HG03045 (cell line): Measurements from ENCODE around the gene TRIM31.
"Not testable (repeated sequence)": the region's sequence is repeated elsewhere in the genome, so short reads cannot be mapped to it uniquely, and the experiment has no call there.

Experiments used
- ATAC-seq: cut with Tn5 transposase; IDR thresholded peaks from one replicate; pipeline ENCODE4 v1.9.1; 2021; ENCODE audit warnings: mild to moderate bottlenecking, moderate library complexity; ENCODE audit not compliant: unreplicated experiment

The TRIM31 gene

DNA sequence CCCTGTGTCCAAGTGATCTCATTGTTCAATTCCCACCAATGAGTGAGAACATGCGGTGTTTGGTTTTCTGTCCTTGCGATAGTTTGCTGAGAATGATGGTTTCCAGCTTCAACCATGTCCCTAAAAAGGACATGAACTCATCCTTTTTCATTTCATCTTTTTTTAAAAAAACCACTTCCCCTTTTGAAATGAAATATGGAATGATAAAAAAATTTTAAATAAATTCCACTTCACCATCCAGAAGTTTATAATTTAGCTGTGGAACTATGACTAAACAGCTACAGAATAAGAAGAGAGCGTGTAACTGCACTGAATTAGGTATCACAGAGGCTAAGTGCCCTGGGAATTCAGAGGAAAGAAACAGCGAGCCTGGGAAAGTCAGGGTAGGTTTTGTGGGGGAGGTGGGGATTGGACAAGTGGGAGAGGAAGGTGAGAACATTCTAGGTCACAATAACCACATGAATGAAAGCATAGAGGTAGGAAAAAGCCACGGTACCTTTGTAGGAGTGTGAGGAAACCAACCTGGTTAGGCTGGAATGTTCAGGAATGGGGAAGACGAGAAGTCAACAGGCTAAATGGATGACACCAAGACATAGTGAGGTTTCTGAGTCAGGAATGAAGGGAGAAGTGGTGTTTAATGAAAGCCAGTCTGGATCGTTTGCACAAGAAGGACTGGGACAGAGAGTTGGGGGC lies 37.1 kb upstream of the TRIM31 start:
- no peak for ATAC-seq

DNA sequence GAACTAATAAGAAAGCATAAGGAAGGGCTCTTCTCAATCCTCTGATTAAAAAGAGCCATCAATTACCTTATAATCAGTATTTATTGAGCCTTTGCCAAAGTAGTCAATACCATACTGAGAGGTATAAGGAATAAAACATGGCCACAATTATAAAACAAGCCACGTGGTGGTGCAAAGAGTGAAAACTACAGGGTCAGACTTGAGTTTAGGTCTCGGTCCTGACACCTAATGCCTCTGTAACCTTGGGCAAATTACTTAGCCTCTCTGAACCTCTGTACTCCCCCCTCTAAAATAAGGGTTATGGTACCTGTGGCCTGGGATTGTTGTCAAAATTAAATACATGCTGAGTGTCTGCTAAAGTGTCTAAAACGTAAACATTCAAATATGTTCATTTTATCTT lies 36.3 kb upstream of the TRIM31 start:
- ATAC-seq = no peak

GRCh38 chr6:30147096-30147495 lies 34.2 kb upstream of the TRIM31 start:
- no peak for ATAC-seq

DNA sequence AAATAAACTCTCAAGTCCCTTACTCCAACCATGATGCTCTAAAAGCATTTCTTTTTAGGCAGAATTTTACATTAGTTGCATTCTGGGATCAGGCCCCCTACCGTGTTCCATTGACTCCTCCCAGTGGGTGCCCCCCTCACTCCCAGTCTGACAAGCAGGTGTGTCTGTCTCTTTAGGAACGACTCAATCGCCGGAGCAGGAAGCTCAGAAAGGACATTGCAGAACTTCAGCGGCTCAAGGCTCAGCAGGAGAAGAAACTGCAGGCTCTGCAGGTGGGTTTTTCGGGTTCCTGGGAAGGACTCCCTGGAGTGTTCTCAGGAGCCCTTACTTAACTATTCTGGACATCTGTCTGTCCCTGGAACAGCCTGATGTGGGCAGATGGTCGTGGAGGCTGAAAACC lies 32.9 kb upstream of the TRIM31 start:
- no peak for ATAC-seq

DNA sequence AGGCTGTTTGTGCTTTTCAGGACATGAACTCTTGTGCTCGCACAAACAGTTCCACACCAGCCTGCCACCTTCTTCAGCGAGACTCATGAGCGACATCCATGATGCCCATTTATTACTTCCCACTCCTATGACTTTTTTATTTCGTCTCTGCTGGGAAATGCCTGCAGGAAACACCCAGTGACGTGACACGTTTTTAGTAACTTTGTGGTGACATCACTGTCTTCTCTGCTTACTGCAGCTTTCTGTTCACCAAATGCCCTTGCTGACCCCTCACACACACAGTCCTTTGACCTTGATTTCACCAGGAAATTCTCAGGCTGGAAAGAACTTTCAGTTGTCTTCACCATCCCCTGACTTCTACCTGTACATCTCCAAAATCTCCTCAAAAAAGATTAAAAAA lies 31.9 kb upstream of the TRIM31 start:
- ATAC-seq = no peak

- no peak for ATAC-seq
Observed at GRCh38 chr6:30143780-30144179, 30.9 kb upstream of the TRIM31 start.

GRCh38 chr6:30142665-30143064 lies 29.8 kb upstream of the TRIM31 start:
- ATAC-seq = no peak

DNA sequence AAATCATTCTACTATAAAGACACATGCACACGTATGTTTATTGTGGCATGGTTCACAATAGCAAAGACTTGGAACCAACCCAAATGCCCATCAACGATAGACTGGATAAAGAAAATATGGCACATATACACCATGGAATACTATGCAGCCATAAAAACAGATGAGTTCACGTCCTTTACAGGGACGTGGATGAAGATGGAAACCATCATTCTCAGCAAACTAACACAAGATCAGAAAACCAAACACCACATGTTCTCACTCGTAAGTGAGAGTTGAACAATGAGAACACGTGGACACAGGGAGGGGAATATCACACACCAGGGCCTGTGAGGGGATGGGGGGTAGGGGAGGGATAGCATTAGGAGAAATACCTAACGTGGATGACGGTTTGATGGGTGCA lies 27.4 kb upstream of the TRIM31 start:
- ATAC-seq = not testable (repeated sequence)

DNA sequence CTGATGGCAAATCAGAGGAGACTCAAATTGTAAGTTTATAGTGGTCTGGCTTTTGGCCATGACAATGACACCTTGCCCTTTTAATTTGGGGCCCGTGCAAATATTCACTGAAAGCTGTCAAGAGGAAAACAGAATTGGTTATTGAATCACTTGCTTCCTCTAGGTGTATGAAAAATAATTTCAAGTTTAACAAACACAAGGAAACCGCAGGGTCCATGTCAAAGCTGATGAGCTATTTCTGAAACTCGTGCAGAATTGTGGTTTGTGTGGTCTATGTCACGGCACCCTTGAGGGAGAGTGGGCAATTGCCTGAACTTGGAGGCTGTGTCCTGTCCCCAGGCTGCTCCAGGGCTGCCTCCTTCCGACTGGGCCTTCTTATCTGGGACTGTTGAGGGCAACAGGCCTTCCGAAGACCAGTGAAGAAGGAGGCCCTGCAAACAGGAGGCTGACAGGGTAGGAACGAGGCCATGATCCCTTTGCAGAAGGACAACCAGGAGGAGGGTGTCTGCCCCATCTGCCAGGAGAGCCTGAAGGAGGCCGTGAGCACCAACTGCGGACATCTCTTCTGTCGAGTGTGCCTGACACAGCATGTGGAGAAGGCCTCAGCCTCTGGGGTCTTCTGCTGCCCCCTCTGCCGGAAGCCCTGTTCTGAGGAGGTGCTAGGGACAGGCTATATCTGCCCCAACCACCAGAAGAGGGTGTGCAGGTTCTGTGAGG lies 23.8 kb upstream of the TRIM31 start:
- ATAC-seq = no peak

- ATAC-seq = no peak
Observed at GRCh38 chr6:30135757-30136156, 22.9 kb upstream of the TRIM31 start, which contains the start of gene TRIM40. TSS of gene TRIM40 (plus strand) at chr6:30136140. CDS start at chr6:30137037, 897 bp downstream.

DNA sequence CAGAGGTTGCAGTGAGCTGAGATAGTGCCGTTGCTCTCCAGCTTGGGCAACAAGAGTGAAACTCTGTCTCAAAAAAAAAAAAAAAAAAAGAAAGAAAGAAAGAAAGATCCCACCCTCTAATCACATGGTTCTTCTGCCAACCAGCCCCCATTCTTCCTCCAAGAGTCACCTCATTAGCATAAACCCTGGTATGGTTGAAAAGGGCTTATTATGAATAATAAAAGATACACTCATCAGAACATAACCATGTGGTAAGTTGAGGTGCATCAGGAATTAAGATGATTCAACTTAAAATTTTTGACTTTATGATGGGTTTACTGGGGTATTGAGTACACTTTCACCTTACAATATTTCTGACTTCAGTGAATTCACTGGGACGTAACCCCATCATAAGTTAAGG lies 22.3 kb upstream of the TRIM31 start:
- ATAC-seq = no peak

DNA sequence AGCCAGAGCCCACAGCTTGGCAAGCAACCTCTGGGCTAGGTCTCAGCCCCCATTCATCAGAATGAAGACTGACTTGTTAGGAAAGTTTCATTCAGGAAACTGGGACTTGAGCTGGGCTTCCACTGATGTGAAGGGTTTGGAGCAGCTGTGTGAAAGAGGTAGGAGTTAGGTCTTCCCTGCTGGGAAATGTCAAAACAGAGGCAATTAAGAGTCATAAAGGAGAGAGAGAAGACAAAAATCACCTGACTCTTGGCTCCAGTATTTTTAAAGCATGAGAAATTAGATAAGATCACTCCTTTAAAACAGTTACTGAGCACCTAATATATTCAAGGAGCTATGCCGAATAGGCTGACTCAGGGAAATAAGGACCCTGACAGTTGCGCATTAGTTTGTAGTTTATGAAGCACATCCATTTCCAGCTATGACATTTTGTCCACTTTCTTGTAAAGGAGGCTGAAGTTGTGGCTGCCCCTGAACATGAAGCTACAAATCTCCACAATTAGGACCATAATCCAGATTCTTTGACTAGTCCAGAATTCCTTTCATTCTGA lies 19.1 kb upstream of the TRIM31 start:
- no peak for ATAC-seq

DNA sequence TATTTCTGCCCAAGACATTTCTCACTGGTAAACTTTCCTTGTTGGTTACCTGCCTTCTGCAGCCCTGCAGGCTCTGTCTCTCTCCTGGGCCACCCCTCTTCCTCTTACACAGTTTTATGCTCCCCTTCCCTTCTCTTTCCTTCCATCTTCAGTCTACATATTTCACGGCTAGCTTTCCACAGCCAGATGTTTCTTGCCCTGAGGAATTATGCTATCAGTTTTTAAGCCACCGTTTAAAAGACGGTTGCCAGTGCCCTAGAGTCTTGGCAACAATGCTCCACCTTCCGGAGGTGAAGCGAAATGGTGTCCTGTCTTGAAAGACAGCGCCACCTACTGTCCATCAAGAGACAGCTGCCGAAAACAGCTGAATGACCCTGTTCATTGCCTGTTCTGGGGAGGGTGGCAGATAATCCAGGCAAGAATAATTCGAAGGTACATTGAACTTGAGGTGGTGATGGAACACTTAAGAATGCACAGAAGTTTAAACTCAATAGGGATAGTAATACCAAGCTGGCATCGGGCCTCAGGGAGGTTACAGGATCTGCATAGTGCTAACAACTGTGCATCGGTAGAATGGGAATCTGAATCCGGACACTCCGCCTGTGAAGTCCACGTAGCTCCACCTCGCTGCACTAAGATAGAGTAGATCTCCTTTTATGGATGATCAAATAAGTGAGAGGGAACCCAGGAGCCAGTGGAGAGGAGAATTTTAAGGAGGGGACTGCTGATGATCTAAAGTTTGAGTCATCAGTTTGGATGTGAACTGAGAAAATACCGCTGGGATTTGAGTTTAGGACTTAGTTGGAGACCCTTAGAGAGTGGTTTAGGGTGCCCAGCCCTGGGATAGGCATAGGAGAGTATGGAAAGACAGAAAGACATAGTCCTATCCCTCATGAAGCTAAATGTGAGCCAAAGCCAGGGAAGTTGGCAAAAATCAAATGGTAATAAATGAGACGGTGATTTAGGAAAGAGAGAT lies 18.3 kb upstream of the TRIM31 start:
- ATAC-seq = no peak

- ATAC-seq = no peak
Observed at GRCh38 chr6:30130179-30130679, 17.3 kb upstream of the TRIM31 start.

- ATAC-seq = no peak
Observed at GRCh38 chr6:30129265-30130178, 16.6 kb upstream of the TRIM31 start.

DNA sequence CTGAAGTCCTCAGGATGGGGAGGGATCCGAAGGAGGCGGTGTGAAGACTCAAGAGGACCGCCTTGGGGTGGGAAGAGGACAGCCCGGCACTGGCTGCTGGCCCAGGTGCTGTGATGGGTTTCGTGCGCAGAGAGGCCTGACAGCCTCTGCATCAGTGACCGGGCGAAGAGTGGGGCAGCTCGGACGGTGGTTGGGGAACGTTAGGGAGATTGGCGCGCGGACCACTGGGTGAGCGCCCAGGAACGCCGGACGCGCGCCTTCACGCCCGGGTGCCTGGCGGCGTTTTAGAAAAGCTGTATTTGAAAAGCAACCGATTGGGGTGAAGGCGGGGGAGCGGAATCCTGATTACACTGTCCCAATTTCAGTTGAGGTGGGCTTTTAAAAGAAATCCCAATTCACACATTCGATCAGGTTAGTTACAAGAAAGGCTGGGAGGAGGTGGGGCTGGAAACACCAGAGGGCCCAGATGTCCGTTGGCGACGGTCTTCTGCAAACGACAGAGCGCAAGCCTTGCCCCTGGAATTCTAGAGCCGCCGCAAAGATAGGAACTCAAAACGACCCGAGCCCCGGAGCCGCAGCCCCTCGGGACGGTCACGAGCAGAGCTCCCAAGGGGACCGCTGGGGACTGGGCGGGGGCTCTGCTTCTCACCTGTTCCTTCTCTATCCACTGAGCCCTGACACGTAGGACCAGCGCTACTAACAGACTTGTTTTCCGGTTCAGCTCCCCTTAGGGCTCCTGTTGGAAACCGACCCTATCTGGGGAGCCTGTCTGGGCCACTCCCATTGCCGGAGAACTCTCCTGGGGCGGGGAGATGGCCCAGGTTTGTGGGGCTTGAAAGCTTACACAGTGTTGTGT lies 14.6 kb upstream of the TRIM31 start:
- no peak for ATAC-seq

GRCh38 chr6:30122515-30122914 lies 9.6 kb upstream of the TRIM31 start:
- no peak for ATAC-seq

GRCh38 chr6:30121446-30122366 lies 8.8 kb upstream of the TRIM31 start:
- no peak for ATAC-seq
